ENCODE measurements around the gene GPR75. TPM values are rescaled to one million over a fixed set of nuclear protein-coding genes. Genes with fewer than 3 reads are reported as not detected.
"Not testable (repeated sequence)": the region's sequence is repeated elsewhere in the genome, so short reads cannot be mapped to it uniquely, and the experiment has no call there.

GPR75 gene
- total RNA-seq, 1 donor from 2014 or later, result 5.1 TPM

DNA sequence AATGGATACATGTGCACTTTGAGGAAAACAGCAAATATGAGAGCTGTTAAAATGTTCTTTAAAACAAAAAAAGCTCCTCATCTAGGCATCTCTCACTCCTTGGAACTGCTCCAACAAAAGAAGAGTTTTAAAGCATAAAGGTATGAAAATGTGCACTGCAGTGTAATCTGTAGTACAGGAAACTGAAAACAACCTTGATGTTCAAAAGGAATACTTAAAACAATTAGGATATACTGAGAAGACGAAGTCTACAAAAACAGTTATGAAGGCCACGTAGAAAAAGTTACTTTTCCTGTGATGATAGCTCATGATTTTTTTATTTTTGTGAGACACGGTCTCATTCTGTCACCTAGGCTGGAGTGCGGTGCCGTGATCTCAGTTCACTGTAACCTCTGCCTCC, 2.1 kb upstream of the GPR75 start:
- Mint-ChIP-seq H3K27ac (ENCODE audit: unreplicated experiment) (no peak overlapping the region), H3K9me3 (ENCODE audit: unreplicated experiment) (no peaks in the 10 kb centered on the region), H3K4me3 (ENCODE audit: unreplicated experiment) (no peak overlapping the region), H3K36me3 (ENCODE audit: low read depth, unreplicated experiment) (peaks cover 30% of the 10 kb centered on the region), H3K4me1 (ENCODE audit: unreplicated experiment) (peaks cover 28% of the 10 kb centered on the region), H3K27me3 (ENCODE audit: unreplicated experiment) (peaks cover 6% of the 10 kb centered on the region)
- no peak for DNase-seq (ENCODE audit: low spot score)
- TF ChIP-seq CTCF (IDR thresholded peaks at IDR 0.05; ENCODE audit: unreplicated experiment), result no peak

GRCh38 chr2:53856272-53856671, 3.5 kb downstream of the GPR75 start:
- no peak for TF ChIP-seq CTCF (IDR thresholded peaks at IDR 0.05; ENCODE audit: unreplicated experiment)
- Mint-ChIP-seq H3K27ac (ENCODE audit: unreplicated experiment) (no peak overlapping the region), H3K27me3 (ENCODE audit: unreplicated experiment) (peaks cover 6% of the 10 kb centered on the region), H3K4me3 (ENCODE audit: unreplicated experiment) (no peak overlapping the region), H3K4me1 (ENCODE audit: unreplicated experiment) (peaks cover 28% of the 10 kb centered on the region), H3K36me3 (ENCODE audit: low read depth, unreplicated experiment) (peaks cover 41% of the 10 kb centered on the region), H3K9me3 (ENCODE audit: unreplicated experiment) (no peaks in the 10 kb centered on the region)
- DNase-seq (ENCODE audit: low spot score), result no peak

- Mint-ChIP-seq H3K27ac (ENCODE audit: unreplicated experiment) (no peak overlapping the region), H3K27me3 (ENCODE audit: unreplicated experiment) (peaks cover 6% of the 10 kb centered on the region), H3K4me1 (ENCODE audit: unreplicated experiment) (peaks cover 16% of the 10 kb centered on the region), H3K4me3 (ENCODE audit: unreplicated experiment) (no peak overlapping the region), H3K9me3 (ENCODE audit: unreplicated experiment) (no peaks in the 10 kb centered on the region), H3K36me3 (ENCODE audit: low read depth, unreplicated experiment) (peaks cover 41% of the 10 kb centered on the region)
- DNase-seq (ENCODE audit: low spot score), result no peak
- TF ChIP-seq CTCF (IDR thresholded peaks at IDR 0.05; ENCODE audit: unreplicated experiment), result no peak
Measured at GRCh38 chr2:53854678-53855077, 5.1 kb downstream of the GPR75 start.

GRCh38 chr2:53852532-53852931, 7.2 kb downstream of the GPR75 start:
- H3K4me1 Mint-ChIP-seq (ENCODE audit: unreplicated experiment), result peaks cover 10% of the 10 kb centered on the region
- peaks cover 2% of the 10 kb centered on the region for H3K27me3 Mint-ChIP-seq (ENCODE audit: unreplicated experiment)
- H3K4me3 Mint-ChIP-seq (ENCODE audit: unreplicated experiment), result no peak overlapping the region
- no peak for DNase-seq (ENCODE audit: low spot score)
- H3K27ac Mint-ChIP-seq (ENCODE audit: unreplicated experiment), result no peak overlapping the region
- TF ChIP-seq CTCF (IDR thresholded peaks at IDR 0.05; ENCODE audit: unreplicated experiment), result no peak
- H3K9me3 Mint-ChIP-seq (ENCODE audit: unreplicated experiment), result no peaks in the 10 kb centered on the region
- H3K36me3 Mint-ChIP-seq (ENCODE audit: low read depth, unreplicated experiment), result peaks cover 38% of the 10 kb centered on the region

DNA sequence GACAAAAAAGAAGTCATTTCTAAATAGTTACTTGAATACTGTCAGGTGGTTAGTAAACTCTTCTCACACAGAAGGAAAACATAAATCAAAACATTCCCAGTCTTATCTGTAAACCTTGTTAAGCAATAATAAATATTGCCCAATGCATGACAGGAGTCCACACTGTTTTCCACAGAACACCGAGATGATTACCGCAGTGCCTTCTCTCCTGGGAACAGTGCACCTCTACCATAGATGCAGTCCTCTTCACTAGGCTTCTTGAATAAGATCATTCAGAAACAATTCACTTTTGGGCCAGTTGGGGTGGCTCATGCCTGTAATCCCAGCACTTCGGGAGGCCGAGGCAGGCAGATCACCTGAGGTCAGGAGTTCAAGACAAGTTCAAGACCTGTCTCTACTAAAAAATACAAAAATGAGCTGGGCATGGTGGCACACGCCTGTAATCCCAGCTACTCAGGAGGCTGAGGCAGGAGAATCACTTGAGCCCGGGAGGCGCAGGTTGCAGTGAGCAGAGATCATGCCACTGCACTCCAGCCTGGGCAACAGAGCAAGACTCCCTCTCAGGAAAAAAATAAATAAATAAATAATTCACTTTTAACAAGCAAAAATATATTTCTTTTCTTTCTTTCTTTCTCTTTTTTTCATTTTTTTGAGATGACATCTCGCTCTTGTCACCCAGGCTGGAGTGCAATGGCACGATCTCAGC, 8.6 kb downstream of the GPR75 start:
- not testable (repeated sequence) for H3K4me3 Mint-ChIP-seq (ENCODE audit: unreplicated experiment); H3K9me3 Mint-ChIP-seq (ENCODE audit: unreplicated experiment); H3K27ac Mint-ChIP-seq (ENCODE audit: unreplicated experiment); H3K4me1 Mint-ChIP-seq (ENCODE audit: unreplicated experiment); DNase-seq (ENCODE audit: low spot score); H3K27me3 Mint-ChIP-seq (ENCODE audit: unreplicated experiment)
- peaks cover 43% of the 10 kb centered on the region for H3K36me3 Mint-ChIP-seq (ENCODE audit: low read depth, unreplicated experiment)
